Activated CD8-positive, alpha-beta memory T cell treated with anti-CD3 and anti-CD28 coated beads, Interleukin-2, amount 50 U/mL, for 1 hour (primary cell): ENCODE measurements around the gene TULP3.

ENCODE experiments used
- DNase-seq: peaks from one replicate; pipeline ENCODE4 v3.0.0-alpha.2; 2020; ENCODE audit errors: extremely low read depth

Gene TULP3

GRCh38 chr12:2925322-2925995, 34.8 kb downstream of the TULP3 start:
- DNase-seq = no peak

- no peak for DNase-seq
These were observed 40.2 kb downstream of the TULP3 start for GRCh38 chr12:2930865-2931264.

- no peak for DNase-seq
These were observed 42.9 kb downstream of the TULP3 start for GRCh38 chr12:2933586-2933985.

GRCh38 chr12:2934371-2934770, 43.7 kb downstream of the TULP3 start:
- DNase-seq = no peak

GRCh38 chr12:2936301-2936700, 45.6 kb downstream of the TULP3 start:
- DNase-seq = no peak

- DNase-seq = no peak
These were observed 46.8 kb downstream of the TULP3 start for GRCh38 chr12:2937500-2937899.

- DNase-seq = no peak
These were observed 48.5 kb downstream of the TULP3 start for GRCh38 chr12:2939191-2939590.

- DNase-seq = no peak
These were observed 49.9 kb downstream of the TULP3 start for GRCh38 chr12:2940564-2940963.

- DNase-seq = no peak
These were observed 50.8 kb downstream of the TULP3 start for GRCh38 chr12:2941524-2941923.

- DNase-seq = no peak
These were observed 53.8 kb downstream of the TULP3 start for GRCh38 chr12:2944401-2945047.

- no peak for DNase-seq
These were observed 58.7 kb downstream of the TULP3 start for GRCh38 chr12:2949411-2949810.

GRCh38 chr12:2955888-2956287, 65.2 kb downstream of the TULP3 start:
- DNase-seq = no peak

- no peak for DNase-seq
These were observed 67.2 kb downstream of the TULP3 start for GRCh38 chr12:2957816-2958431.

GRCh38 chr12:2958432-2959191, 67.9 kb downstream of the TULP3 start:
- DNase-seq = no peak

GRCh38 chr12:2959192-2959504, 68.5 kb downstream of the TULP3 start, which contains the start of gene TEAD4:
TSS of gene TEAD4 (plus strand) at chr12:2959397.
- no peak for DNase-seq

GRCh38 chr12:2959505-2960389, 69.1 kb downstream of the TULP3 start:
- DNase-seq = no peak

GRCh38 chr12:2960390-2960956, 69.8 kb downstream of the TULP3 start:
- DNase-seq = no peak

- DNase-seq = no peak
These were observed 70.4 kb downstream of the TULP3 start for GRCh38 chr12:2960996-2961616.

- DNase-seq = no peak
These were observed 71.0 kb downstream of the TULP3 start for GRCh38 chr12:2961705-2962104.

- no peak for DNase-seq
These were observed 72.6 kb downstream of the TULP3 start for GRCh38 chr12:2963154-2963759.
